ENCODE data around the gene POLR2E. TPM values are rescaled to one million over a fixed set of nuclear protein-coding genes. Genes with fewer than 3 reads are reported as not detected.

Gene POLR2E
- polyA plus RNA-seq, 4 donors, result 122 to 189 (median 142) TPM

GRCh38 chr19:1098177-1099051 is 3.2 kb upstream of the POLR2E start:
- peaks cover 5 to 53% (median 7%) of the 10 kb centered on the region in 3 donors for H3K4me1 ChIP-seq (ENCODE audit: control insufficient read depth in 3 of 3, insufficient read depth in 2 of 3, low read depth in 1 of 3, low read length in 2 of 3)
- WGBS, 3 donors, result 19 to 51% (median 40%) methylated on average over 15 of the region's 15 CpGs

GRCh38 chr19:1097810-1098176 is 2.6 kb upstream of the POLR2E start:
- Histone ChIP-seq H3K9me3 (ENCODE audit: control insufficient read depth in 2 of 2, insufficient read depth in 1 of 2, low read depth in 1 of 2, low read length in 1 of 2) (no peaks in the 10 kb centered on the region), H3K4me1 (ENCODE audit: control insufficient read depth in 3 of 3, insufficient read depth in 2 of 3, low read depth in 1 of 3, low read length in 2 of 3) (peaks cover 3 to 47% (median 10%) of the 10 kb centered on the region in 3 donors), H3K36me3 (ENCODE audit: control insufficient read depth in 3 of 3, insufficient read depth in 2 of 3, low read depth in 1 of 3, low read length in 3 of 3) (peaks cover 0 to 14% (median 2%) of the 10 kb centered on the region in 3 donors), H3K27ac (ENCODE audit: low read depth in 1 of 3, low read length in 2 of 3) (peak overlapping the region; percentile 27 to 98 (median 93)), H3K4me3 (ENCODE audit: low read depth in 1 of 3, low read length in 3 of 3) (no peak overlapping the region), H3K27me3 (ENCODE audit: control insufficient read depth in 3 of 3, insufficient read depth in 3 of 3, low read length in 3 of 3) (no peaks in the 10 kb centered on the region)
- WGBS, 3 donors, result 48 to 69% (median 57%) methylated on average over 7 of the region's 7 CpGs
- peak in 1 of 2 donors; percentile 57 for DNase-seq
- FAIRE-seq, result no peak

More at GRCh38 chr19:1098177-1099051, 3.2 kb upstream of the POLR2E start:
- H3K36me3 ChIP-seq (ENCODE audit: control insufficient read depth in 3 of 3, insufficient read depth in 2 of 3, low read depth in 1 of 3, low read length in 3 of 3), result peaks cover 0 to 7% (median 0%) of the 10 kb centered on the region in 3 donors
- peak overlapping the region in 1 of 3 donors; percentile 20 for H3K4me3 ChIP-seq (ENCODE audit: low read depth in 1 of 3, low read length in 3 of 3)
- H3K9me3 ChIP-seq (ENCODE audit: control insufficient read depth in 2 of 2, insufficient read depth in 1 of 2, low read depth in 1 of 2, low read length in 1 of 2), result no peaks in the 10 kb centered on the region
- DNase-seq (peak; percentile 84 to 92), FAIRE-seq (no peak)
- no peaks in the 10 kb centered on the region for H3K27me3 ChIP-seq (ENCODE audit: control insufficient read depth in 3 of 3, insufficient read depth in 3 of 3, low read length in 3 of 3)
- peak overlapping the region; percentile 27 to 98 (median 93) for H3K27ac ChIP-seq (ENCODE audit: low read depth in 1 of 3, low read length in 2 of 3)

GRCh38 chr19:1094655-1094977 is 559 bp downstream of the POLR2E start:
- peak overlapping the region in 2 of 3 donors; percentile 13 to 52 for H3K27ac ChIP-seq (ENCODE audit: low read depth in 1 of 3, low read length in 2 of 3)
- DNase-seq (no peak), FAIRE-seq (no peak)
- H3K9me3 ChIP-seq (ENCODE audit: control insufficient read depth in 2 of 2, insufficient read depth in 1 of 2, low read depth in 1 of 2, low read length in 1 of 2), result no peaks in the 10 kb centered on the region
- H3K27me3 ChIP-seq (ENCODE audit: control insufficient read depth in 3 of 3, insufficient read depth in 3 of 3, low read length in 3 of 3), result no peaks in the 10 kb centered on the region
- 0 to 2% (median 1%) methylated on average over 14 to 19 of the region's 19 CpGs for WGBS, 3 donors
- H3K4me1 ChIP-seq (ENCODE audit: control insufficient read depth in 3 of 3, insufficient read depth in 2 of 3, low read depth in 1 of 3, low read length in 2 of 3), result peaks cover 0 to 32% (median 10%) of the 10 kb centered on the region in 3 donors
- peaks cover 0 to 45% (median 8%) of the 10 kb centered on the region in 3 donors for H3K36me3 ChIP-seq (ENCODE audit: control insufficient read depth in 3 of 3, insufficient read depth in 2 of 3, low read depth in 1 of 3, low read length in 3 of 3)
- peak overlapping the region; percentile 78 to 87 (median 82) for H3K4me3 ChIP-seq (ENCODE audit: low read depth in 1 of 3, low read length in 3 of 3)

GRCh38 chr19:1093811-1094553 is 1.2 kb downstream of the POLR2E start:
- H3K4me1 ChIP-seq (ENCODE audit: control insufficient read depth in 3 of 3, insufficient read depth in 2 of 3, low read depth in 1 of 3, low read length in 2 of 3), result peaks cover 0 to 27% (median 10%) of the 10 kb centered on the region in 3 donors
- H3K27ac ChIP-seq (ENCODE audit: low read depth in 1 of 3, low read length in 2 of 3), result no peak overlapping the region

GRCh38 chr19:1093330-1093729 is 1.8 kb downstream of the POLR2E start:
- Histone ChIP-seq H3K36me3 (ENCODE audit: control insufficient read depth in 3 of 3, insufficient read depth in 2 of 3, low read depth in 1 of 3, low read length in 3 of 3) (peaks cover 0 to 58% (median 14%) of the 10 kb centered on the region in 3 donors), H3K9me3 (ENCODE audit: control insufficient read depth in 2 of 2, insufficient read depth in 1 of 2, low read depth in 1 of 2, low read length in 1 of 2) (no peaks in the 10 kb centered on the region), H3K27me3 (ENCODE audit: control insufficient read depth in 3 of 3, insufficient read depth in 3 of 3, low read length in 3 of 3) (no peaks in the 10 kb centered on the region), H3K4me3 (ENCODE audit: low read depth in 1 of 3, low read length in 3 of 3) (peak overlapping the region in 2 of 3 donors; percentile 78 to 87), H3K27ac (ENCODE audit: low read depth in 1 of 3, low read length in 2 of 3) (no peak overlapping the region), H3K4me1 (ENCODE audit: control insufficient read depth in 3 of 3, insufficient read depth in 2 of 3, low read depth in 1 of 3, low read length in 2 of 3) (peaks cover 0 to 21% (median 10%) of the 10 kb centered on the region in 3 donors)
- WGBS, 3 donors, result 85 to 96% (median 87%) methylated on average over 11 to 15 of the region's 15 CpGs
- FAIRE-seq, result no peak
- DNase-seq, result no peak

More at GRCh38 chr19:1093811-1094553, 1.2 kb downstream of the POLR2E start:
- Histone ChIP-seq H3K36me3 (ENCODE audit: control insufficient read depth in 3 of 3, insufficient read depth in 2 of 3, low read depth in 1 of 3, low read length in 3 of 3) (peaks cover 0 to 51% (median 9%) of the 10 kb centered on the region in 3 donors), H3K4me3 (ENCODE audit: low read depth in 1 of 3, low read length in 3 of 3) (peak overlapping the region; percentile 78 to 87 (median 82)), H3K27me3 (ENCODE audit: control insufficient read depth in 3 of 3, insufficient read depth in 3 of 3, low read length in 3 of 3) (no peaks in the 10 kb centered on the region), H3K9me3 (ENCODE audit: control insufficient read depth in 2 of 2, insufficient read depth in 1 of 2, low read depth in 1 of 2, low read length in 1 of 2) (no peaks in the 10 kb centered on the region)
- FAIRE-seq (no peak), DNase-seq (no peak)
- 40 to 56% (median 44%) methylated on average over 31 to 32 of the region's 32 CpGs for WGBS, 3 donors

GRCh38 chr19:1091544-1092175 is 3.5 kb downstream of the POLR2E start:
- FAIRE-seq (no peak), DNase-seq (no peak)
- Histone ChIP-seq H3K27ac (ENCODE audit: low read depth in 1 of 3, low read length in 2 of 3) (no peak overlapping the region), H3K4me3 (ENCODE audit: low read depth in 1 of 3, low read length in 3 of 3) (no peak overlapping the region), H3K36me3 (ENCODE audit: control insufficient read depth in 3 of 3, insufficient read depth in 2 of 3, low read depth in 1 of 3, low read length in 3 of 3) (peaks cover 0 to 74% (median 14%) of the 10 kb centered on the region in 3 donors), H3K4me1 (ENCODE audit: control insufficient read depth in 3 of 3, insufficient read depth in 2 of 3, low read depth in 1 of 3, low read length in 2 of 3) (peaks cover 0 to 12% (median 10%) of the 10 kb centered on the region in 3 donors), H3K9me3 (ENCODE audit: control insufficient read depth in 2 of 2, insufficient read depth in 1 of 2, low read depth in 1 of 2, low read length in 1 of 2) (no peaks in the 10 kb centered on the region), H3K27me3 (ENCODE audit: control insufficient read depth in 3 of 3, insufficient read depth in 3 of 3, low read length in 3 of 3) (no peaks in the 10 kb centered on the region)
- 90 to 92% (median 90%) methylated on average over 19 to 27 of the region's 27 CpGs for WGBS, 3 donors

- H3K36me3 ChIP-seq (ENCODE audit: control insufficient read depth in 3 of 3, insufficient read depth in 2 of 3, low read depth in 1 of 3, low read length in 3 of 3), result peaks cover 0 to 82% (median 14%) of the 10 kb centered on the region in 3 donors
- no peak overlapping the region for H3K27ac ChIP-seq (ENCODE audit: low read depth in 1 of 3, low read length in 2 of 3)
- no peaks in the 10 kb centered on the region for H3K27me3 ChIP-seq (ENCODE audit: control insufficient read depth in 3 of 3, insufficient read depth in 3 of 3, low read length in 3 of 3)
- H3K4me3 ChIP-seq (ENCODE audit: low read depth in 1 of 3, low read length in 3 of 3), result no peak overlapping the region
- H3K9me3 ChIP-seq (ENCODE audit: control insufficient read depth in 2 of 2, insufficient read depth in 1 of 2, low read depth in 1 of 2, low read length in 1 of 2), result no peaks in the 10 kb centered on the region
- H3K4me1 ChIP-seq (ENCODE audit: control insufficient read depth in 3 of 3, insufficient read depth in 2 of 3, low read depth in 1 of 3, low read length in 2 of 3), result peaks cover 0 to 12% (median 10%) of the 10 kb centered on the region in 3 donors
- FAIRE-seq (no peak), DNase-seq (no peak)
- 87 to 91% (median 90%) methylated on average over 38 of the region's 38 CpGs for WGBS, 3 donors
Observed at GRCh38 chr19:1090731-1091543, 4.2 kb downstream of the POLR2E start.

All from small intestine (tissue), 7 donors.